CD4-positive, alpha-beta T cell treated with Interleukin-17A for 1 hour (primary cell): ENCODE data around the gene PLEKHA4.

Source experiments
- DNase-seq: peaks from one replicate; pipeline ENCODE4 v3.0.0-alpha.2; 2020

The PLEKHA4 gene

DNA sequence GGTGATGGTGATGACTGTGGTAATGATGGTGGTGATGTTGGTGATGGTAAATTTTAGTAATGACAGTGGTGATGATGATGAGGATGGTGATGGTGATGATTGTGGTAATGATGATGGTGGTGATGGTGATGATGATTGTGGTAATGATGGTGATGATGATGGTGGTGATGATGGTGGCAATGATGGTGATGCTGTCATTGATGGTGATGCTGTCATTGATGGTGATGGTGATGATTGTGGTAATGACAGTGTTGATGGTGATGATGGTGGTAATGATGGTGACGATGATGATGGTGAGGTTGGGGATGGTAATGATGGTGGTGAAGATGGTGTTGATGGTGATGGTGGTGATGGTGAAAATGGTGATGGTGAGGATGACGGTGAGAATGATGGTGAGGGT, 45.9 kb downstream of the PLEKHA4 start:
- DNase-seq, result no peak

DNA sequence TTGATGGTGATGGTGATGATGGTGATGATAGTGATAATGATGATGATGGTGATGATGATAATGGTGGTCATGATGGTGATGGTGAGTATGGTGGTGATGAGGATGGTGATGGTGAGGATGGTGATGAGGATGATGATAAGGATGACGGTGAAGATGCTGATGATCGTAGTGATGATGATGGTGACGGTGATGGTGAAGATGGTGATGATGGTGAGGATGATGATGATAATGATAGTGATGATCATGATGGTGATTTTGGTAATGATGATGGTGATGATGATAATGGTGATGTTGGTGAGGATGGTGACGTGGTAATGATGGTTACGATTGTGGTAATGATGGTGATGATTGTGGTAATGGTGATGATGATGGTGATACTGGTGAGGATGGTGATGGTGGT, 46.8 kb downstream of the PLEKHA4 start:
- no peak for DNase-seq

DNA sequence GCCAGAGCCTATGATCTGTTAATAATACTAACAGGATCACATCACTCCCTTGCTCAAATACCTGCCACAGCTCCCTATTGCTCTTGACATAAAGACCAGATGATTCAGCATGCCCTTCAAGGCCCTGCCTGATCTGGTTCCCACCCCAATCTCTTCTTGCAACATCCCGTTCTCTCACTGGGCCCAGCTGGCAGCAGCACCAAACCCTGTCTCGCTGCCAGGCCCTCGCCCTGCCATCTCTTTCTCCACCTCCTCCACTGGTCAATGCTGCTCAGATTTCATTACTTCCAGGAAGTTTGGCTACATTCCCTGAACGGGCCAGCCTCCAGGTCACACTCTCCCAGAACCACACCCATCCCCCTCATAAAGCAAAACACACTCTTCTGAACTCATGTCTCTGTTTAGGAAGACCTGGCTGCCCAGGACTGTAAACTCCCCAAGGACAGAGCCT, 49.0 kb downstream of the PLEKHA4 start:
- DNase-seq, result no peak

DNA sequence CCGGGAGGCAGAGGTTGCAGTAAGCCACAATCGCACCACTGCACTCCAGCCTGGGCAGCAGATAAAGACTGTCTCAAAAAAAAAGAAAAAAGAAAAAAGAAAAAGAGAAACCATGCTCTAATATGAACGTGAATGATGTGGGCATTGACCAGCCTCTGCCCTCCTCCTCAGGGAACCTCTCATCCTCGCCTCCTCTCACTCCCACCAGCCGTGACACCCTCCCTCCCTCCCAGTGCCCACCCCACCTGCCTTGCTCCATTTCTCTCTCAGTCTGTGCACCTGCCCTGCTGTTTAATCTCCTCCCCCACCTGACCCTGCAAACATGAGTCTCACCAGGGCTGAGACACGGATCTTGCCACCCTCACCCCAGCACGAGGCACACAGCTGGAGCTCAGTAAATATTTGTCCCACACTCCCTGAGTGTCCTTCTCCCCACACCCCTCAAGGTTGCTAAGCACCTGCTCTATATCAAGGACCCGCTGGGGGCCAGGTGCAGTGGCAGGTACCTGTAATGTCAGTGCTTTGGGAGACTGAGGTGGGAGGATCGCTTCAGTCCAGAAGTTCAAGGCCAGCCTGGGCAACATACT, 50.1 kb downstream of the PLEKHA4 start:
- DNase-seq, result no peak

DNA sequence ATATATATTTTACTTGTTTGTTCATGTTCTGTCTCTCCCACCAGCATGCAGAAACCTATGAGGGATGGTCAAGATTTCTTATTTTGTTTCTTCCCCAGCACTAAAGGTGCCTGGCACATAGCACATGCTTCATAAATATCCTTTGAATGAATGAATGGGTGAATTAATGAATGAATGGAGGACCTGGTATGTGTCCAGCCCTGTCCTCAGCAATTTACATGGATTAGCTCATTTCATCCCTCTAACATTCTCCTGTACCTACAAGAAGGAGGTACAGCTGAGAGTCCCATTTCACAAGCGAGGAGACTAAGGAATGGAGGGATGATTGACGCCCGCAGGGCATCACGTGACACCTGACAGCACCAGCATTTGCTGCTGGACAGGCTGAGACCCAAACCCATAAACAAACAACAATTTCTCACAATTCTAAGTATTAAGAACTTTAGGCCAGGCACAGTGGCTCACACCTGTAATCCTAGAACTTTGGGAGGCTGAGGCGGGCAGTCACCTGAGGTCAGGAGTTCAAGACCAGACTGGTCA, 50.8 kb downstream of the PLEKHA4 start:
- DNase-seq, result no peak

DNA sequence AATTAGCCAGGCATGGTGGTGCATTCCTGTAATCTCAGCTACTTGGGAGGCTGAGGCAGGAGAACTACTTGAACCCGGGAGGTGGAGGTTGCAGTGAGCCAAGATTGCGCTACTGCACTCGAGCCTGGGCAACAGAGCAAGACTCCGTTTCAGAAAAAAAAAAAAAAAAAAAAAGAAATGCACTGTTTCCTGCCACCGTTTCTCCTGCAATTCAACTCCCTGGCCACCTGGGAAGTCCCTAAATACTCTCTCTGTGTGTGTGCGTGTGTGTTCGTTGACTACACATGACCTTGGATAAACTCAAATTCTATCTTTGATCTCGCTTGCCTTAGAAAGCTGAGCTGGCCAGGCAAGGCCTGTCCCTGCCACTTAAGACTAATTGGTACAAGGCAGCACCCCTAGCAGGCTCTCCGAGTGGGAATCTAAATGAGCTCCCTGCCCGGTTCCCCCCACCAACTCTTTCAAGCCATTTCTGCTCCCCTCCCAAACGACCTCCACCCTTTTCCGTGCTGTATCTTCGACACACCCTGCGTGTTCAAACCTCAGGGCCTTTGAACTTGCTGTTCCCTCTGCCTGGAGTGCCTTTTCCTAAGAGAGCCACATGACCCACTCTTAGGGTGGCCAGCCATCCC, 52.4 kb downstream of the PLEKHA4 start:
- peak; percentile 51 for DNase-seq

DNA sequence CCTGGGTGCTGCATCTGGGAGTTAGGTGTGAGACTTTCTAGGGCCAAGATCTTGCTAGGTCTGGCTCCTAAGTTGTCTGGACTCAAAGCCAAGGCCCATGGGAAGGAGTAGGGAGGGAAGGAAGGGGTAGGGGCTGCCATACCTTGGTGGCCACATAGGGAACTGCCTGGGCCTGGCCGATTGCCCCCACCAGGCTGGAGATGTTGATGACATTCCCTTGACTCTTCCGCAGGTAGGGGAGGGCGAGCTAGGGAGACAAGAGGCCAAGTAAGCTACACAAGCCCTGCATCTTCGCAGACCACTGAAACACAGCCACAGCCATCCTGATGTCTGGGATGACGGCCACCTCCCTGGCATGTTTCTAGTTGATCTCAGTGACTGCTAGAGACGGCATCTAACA, 53.5 kb downstream of the PLEKHA4 start:
- no peak for DNase-seq

DNA sequence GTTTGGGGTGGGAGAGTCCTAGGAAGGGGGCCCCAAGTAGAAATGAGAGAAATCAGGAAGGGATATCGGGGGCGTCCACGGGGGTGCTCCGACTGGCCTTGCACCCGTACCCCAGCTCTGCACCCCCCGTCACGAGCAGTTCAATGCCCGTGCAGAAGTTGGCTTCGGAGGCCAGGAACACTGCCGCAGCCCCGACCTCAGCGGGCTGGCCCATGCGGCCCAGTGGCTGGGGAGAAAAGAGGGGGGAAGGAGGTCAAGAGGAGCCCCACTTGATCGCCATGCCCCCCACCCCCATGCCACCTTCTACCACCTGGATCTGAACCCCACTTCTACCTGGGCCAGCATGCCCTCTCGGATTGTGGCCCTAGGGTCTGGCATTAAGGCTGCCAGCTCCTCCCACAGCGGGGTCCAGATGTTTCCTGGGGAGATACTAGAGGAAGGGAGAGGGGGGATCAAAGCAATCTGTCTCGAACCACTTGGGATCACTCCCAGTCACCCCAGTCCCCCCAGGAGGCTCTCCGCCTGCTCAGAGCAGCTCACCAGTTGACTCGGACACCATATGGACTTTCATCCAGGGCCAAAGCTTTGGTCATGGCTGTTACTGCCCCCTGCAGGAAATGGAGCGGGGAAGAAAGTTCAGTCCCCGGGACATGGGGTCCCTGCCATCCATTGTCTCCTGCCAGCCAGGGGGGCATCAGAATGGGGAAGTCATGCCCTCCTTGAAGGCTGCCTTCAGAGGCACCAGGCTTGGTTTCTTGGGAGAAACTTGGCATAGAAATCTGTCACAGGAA, 55.1 kb downstream of the PLEKHA4 start:
- DNase-seq, result no peak

DNA sequence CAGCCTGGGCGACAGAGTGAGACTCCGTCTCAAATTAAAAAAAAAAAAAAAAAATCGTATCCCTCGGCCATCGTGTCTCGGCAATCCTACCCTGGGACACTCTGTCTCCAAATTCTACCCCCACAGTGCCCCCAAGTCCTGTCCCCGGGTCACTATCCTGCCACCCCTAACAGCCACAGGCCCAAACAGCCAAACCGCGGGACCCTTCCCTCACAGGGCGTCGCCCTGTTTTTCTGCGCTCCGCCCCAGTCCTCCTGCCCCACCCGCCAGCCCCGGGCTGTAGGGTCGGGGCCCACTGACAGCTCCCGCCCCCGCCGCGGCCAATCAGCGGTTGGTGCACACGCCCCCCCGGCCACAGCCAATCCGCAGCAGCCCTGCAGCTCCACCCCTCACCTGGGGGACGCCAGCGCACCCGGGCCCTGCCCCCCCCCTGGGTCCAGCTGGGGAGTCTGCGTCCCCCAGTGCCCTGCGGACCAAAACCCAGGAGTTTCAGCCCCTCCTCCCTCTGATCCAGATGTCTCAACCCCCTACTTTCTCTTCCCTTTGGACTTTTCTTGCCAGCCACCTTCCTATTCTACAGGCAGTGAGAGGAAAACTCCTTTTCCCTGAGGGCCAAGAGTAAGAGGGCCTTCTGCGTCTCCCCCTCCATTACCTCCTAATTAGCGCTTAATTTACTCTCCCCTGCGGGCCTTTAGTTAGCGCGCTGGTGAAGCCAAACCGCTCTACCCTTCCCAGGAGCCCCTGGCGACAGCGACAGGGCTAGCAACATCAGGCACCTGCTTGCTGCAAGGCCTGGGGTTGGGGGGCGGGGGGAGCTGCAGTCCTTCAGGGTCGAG, 56.1 kb downstream of the PLEKHA4 start:
- peak; percentile 72 for DNase-seq

DNA sequence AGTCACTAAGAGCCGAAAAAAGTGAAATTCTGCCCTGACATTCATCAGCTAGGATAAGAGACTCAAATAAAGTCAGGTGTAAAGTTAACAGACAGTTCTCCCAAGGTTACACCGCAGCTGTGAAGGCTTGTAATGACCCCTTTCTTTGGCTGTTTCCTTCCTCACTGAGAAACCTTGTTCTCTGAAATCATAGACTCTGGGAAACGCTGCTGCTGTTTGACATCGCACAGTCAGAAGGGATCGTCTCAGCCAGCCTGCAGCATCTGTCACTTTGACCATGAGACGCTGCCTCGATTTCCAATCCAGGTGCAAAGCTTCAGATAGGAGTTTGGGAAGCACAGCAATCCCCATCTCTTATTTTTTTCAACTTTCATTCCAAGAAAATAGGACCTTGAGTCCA, 58.3 kb downstream of the PLEKHA4 start:
- DNase-seq, result no peak

DNA sequence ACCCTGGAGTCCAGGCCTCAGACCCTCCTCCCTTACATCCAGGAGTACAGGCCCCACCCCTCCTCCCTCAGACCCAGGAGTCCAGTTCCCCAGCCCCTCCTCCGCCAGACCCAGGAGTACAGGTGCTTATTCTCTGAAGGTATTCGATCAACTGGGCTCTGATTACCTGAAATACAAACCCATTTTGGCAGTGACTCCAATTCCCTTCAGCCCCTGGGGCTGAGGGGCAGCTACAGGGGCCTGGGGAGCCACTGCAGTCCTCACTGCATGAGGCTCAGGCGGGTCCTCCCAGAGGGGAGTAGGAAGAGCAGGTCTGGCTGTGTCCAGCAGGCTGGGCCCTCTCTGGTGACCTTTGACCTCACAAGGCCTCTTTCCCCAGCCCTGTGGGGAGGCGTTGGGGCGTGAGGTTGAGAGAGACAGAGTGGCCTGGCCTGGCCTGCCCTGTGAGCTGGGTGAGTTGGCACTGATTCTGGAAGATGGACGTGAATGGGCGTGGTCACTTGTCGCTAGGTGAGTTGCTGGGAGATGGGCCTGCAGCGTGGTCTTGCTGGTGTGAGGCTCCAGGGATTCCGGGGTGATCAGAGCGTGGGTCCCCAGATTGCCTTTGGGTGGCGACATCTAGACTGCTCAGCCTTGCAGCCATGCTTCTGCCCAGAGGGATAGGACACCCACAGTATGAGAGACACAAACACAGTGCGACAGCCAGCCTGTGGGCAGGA, 60.7 kb downstream of the PLEKHA4 start:
- no peak for DNase-seq

DNA sequence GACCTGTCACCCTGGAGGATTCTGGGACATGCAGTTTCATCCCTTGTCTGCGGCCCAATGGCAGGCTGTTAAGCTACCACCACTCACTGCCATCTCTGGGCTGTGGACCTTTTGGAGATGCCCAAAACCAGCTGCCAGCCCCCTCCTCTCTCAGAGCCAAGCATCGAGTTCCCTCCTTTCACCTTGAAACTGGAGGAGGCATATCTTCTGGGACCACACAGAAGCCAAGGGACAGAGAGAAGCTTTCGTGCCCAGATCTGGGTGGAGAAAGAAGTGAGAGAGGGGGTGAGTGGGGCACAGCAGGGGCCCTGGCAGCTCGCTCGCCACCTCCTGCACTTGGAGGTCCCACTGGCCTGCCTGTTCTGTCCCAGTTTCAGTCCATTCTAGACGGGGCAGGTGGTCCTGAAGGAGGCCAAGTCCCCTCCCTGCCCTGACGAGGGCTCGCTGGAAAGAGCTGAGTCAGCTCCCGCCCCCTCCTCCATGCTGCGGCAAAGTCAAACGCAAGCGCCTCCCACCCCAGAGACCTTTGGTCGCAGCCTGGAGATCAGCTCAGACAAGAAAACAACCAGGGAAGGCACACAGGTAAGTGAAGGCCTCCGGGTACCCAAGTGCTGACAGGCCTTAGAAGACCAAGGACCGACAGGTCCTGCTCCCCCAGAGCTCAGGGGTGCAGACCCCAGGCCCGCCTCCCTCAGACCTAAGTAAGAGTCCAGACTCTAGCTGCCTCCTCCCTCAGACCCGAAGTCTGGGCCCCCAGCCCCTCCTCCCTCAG, 61.4 kb downstream of the PLEKHA4 start:
- DNase-seq, result peak; percentile 69

DNA sequence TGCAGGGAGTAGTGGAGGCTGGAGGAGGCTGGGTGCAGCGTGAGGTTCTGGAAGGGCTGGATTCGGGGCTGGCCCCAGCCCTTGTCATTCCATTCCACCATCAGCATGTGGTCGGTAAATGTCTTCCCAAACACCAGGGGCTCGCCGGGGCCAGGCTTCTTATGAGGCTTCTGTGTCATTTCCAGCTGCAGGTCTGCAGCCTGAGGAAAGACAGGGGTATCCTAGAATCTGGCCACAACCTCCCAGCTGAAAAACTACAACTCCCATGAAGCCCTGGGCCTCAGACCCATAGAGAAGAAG, 61.9 kb downstream of the PLEKHA4 start:
- DNase-seq, result no peak

DNA sequence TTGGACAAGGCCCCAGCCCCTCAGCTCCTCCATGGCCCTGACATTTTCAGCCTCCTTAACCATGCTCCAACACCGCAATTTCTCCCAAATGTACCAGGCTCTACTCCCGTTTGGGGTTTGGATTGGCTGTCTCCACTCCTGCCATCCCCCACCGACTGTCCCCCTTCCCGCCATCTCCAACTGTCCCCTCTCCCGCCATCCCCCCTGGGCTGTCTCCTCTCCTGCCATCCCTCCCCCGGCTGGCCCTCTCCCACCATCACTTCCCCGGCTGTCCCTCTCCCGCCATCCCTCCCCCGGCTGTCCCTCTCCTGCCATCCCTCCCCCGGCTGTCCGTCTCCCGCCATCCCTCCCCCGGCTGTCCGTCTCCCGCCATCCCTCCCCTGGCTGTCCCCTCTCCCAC, 63.0 kb downstream of the PLEKHA4 start:
- DNase-seq, result no peak

DNA sequence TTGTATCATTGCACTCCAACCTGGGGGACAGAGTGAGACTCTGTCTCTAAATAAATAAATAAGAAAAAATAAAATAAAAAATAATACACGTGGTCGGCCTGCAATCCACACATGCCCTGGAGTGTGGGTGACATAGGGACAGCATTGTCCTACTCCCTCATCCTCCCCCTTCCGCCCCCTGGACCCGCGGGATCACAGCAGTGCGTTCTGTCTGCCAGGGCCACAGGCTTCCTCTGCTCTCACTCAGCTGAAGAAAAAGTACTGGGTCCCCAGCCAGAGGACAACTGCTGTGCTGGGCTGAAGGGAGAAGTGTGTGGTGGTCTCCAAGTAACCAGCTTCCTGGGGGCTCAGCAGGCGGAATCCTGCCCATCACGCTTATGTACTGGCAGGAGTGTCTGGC, 63.9 kb downstream of the PLEKHA4 start:
- no peak for DNase-seq

DNA sequence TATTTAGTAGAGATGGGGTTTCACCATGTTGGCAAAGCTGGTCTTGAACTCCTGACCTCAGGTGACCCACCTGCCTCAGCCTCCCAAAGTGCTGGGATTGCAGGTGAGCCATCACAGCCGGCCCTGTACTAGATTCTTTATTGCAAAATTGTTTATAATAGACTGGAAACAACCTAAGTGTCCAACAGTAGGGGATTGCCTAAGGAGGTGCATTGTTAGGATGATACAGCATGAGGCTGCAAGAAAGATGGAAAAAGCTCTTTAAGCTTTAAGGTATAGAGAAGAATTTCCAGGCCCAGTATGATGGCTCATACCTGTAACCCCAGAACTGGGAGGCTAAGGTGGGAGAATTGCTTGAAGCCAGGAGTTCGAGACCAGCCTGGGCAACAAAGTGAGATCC, 65.8 kb downstream of the PLEKHA4 start:
- DNase-seq, result no peak

DNA sequence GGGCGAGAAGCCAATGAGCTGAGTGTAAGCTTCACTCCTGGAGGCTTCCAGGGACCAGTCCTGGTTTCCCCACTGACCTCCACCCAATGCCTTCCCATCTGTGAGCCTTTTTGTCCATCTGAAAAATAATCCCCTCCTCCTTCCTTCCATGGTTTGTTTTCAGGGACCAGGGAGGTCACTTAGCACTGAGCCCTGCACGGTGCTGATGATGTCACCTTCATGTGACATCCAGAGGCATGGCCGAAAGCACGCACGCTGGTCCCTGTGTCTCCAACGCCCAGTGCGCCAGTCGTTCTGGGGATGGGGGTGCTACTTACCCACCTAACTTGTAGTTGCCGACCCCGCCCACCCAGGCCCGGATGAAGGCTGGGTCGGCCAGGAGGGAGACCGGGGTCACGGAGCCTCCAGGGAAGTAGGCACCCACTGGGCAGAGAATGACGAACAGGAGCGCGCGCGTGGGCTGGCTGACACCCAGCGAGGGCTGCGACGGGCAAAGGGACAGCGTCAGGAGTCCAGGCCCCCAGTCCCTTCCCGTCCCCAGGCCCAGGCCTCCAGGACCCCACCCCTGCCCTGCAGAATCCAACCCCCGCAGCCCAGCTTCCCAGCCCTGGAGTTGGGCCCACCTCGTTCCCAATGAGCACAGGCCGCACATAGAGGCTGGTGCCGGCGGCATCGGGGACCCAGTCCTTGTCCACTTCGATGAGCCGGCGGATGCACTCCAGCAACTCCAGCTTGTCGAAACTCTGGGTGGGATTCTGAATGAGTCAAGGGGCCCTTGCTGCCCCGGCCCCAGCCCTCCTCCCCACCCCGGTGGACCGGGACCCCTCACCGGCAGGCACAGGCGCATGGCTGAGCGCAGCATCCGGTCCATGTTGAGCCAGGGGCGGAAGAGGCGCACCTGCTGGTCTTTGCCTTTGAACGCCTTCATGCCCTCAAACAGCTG, 68.8 kb downstream of the PLEKHA4 start:
- no peak for DNase-seq

DNA sequence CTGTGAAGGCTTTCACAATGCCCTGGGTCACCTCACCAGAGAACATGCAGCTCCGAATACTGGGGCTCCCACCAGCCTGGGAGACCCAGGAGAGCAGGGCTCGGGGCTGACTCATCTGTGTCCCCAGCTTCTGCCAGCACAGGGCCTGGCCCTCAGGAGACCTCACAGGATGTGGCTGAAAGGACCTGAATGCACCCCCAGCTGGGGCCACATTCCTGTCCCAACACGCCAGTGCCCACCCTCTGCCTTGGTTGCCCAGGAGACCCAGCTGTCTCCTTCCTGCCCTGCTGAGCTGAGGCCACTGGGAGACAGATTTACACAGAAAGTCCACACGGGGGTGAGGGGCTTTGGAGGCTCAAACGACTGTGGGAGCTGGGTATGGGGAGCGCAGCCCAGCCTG, 69.5 kb downstream of the PLEKHA4 start:
- no peak for DNase-seq

DNA sequence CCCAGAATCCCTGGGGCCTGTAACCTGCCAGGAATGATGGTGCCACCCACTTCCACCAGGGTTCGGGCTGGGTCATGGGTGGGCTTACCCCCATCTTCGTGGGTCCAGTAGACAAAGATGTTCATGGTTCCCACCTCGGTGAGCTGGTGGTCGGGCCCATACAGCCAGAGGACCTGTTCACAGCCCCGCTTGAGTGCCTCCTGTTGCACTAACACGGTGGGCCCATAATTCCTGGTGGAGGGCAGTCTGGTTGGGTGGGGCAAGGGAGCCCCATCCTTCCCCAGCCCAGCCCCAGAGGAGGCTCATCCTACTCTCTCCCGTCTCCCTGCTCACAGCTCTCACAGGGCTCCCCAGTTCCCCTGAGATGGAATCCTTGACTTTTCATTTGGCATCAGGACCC, 71.3 kb downstream of the PLEKHA4 start:
- DNase-seq, result no peak

DNA sequence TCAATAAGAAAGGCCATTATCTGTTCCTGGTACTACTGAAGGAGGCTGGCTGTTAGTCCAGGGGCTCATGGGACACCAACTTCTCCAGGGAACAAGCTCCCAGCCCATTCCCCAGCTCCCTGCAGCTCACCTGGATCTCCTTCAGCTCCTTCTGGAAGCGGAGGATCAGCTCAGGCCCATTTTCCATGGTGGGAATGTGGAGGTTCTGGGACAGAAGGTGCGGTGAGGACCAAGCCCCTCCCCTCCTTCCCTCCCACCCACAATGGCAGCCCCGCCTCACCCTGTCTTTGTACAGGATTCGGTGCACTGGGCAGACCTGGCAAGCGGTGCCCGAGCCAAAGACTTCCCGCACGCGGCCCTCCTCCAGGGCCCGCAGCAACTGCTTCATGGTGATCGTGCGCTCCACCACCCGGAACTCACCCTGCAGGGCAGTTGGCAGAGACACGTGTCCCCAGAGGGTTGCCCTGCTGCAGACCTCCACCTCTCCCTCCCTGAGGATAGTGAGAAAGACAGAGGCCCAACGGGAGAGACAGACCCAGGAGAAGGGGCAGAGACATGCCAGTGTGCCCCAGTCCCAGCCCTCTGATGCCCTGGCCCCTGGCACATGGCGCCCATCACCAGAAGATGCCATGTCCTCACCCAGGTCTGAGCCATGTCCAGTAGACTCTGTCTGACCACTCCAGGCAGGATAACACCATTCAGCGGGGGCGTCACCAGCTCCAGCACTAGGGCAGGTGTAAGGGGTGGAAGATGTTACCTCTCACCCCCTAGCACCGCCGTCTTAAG, 71.9 kb downstream of the PLEKHA4 start:
- no peak for DNase-seq
